GM19463 (cell line): Measurements from ENCODE around the gene OR2H2.

Experiments
- ATAC-seq: cut with Tn5 transposase; IDR thresholded peaks from one replicate; pipeline ENCODE4 v1.9.1; 2021; ENCODE audit warnings: mild to moderate bottlenecking, moderate library complexity; ENCODE audit not compliant: unreplicated experiment

Gene OR2H2

GRCh38 chr6:29627755-29628418 lies 43.0 kb downstream of the OR2H2 start:
- no peak for ATAC-seq

- ATAC-seq: no peak
Observed at GRCh38 chr6:29628419-29629281, 43.7 kb downstream of the OR2H2 start.

- ATAC-seq: no peak
Observed at GRCh38 chr6:29629571-29629970, 44.6 kb downstream of the OR2H2 start.

GRCh38 chr6:29630315-29630714 lies 45.4 kb downstream of the OR2H2 start:
- ATAC-seq: no peak

GRCh38 chr6:29631209-29631810 lies 46.4 kb downstream of the OR2H2 start:
- ATAC-seq: no peak

- peak; percentile 28 for ATAC-seq
Observed at GRCh38 chr6:29631860-29632731, 47.2 kb downstream of the OR2H2 start.

- ATAC-seq: peak; percentile 80
Observed at GRCh38 chr6:29632789-29633533, 48.0 kb downstream of the OR2H2 start, which contains the start of gene GABBR1. Gene GABBR1 (minus strand): TSS chr6:29633183. CDS start chr6:29632385, 798 bp downstream.

GRCh38 chr6:29633534-29633905 lies 48.6 kb downstream of the OR2H2 start:
- ATAC-seq: no peak

GRCh38 chr6:29637247-29637646 lies 52.3 kb downstream of the OR2H2 start:
- no peak for ATAC-seq
